AML-193 (cell line): ENCODE measurements around the gene FCRL6.

Source experiments
- DNase-seq, 2 experiments: peaks; one replicate each; lab custom pipeline; 2025; lab: John Stamatoyannopoulos, UW

Gene FCRL6

GRCh38 chr1:159862557-159862956 lies 60.4 kb downstream of the FCRL6 start, which contains the start of gene VSIG8:
VSIG8 (minus strand) TSS chr1:159862657; CDS start chr1:159862521, 136 bp downstream.
- no peak for DNase-seq

- no peak for DNase-seq
These were observed 62.1 kb downstream of the FCRL6 start for GRCh38 chr1:159864262-159864661.
